Right atrium auricular region (tissue), 2 donors: ENCODE data around the gene L1TD1. TPM values are rescaled to one million over a fixed set of nuclear protein-coding genes. Genes with fewer than 3 reads are reported as not detected.
"Not testable (repeated sequence)": the region's sequence is repeated elsewhere in the genome, so short reads cannot be mapped to it uniquely, and the experiment has no call there.

Experiments used
- DNase-seq: peaks from one replicate; pipeline ENCODE4 v3.0.0-alpha.2; 2019; ENCODE audit warnings: low spot score
- H3K27ac ChIP-seq, 2 donors: fragments of 200-600 bp; sonication (generic); 1 replicate in 1 of 2; 2 replicates in 1 of 2; pipeline ENCODE4 v1.5.1; 2016 to 2019
- H3K27me3 ChIP-seq, 2 donors: fragments of 200-600 bp; sonication (generic); one replicate each; pipeline versions ENCODE4 v1.5.1 to v1.6.0; 2017 to 2019
- H3K36me3 ChIP-seq: fragments of 200-600 bp; sonication (generic); one replicate; pipeline ENCODE4 v1.5.1; 2016
- H3K4me1 ChIP-seq, 2 donors: fragments of 200-600 bp; sonication (generic); one replicate each; pipeline versions ENCODE4 v1.5.1 to v1.6.0; 2017 to 2019
- H3K4me3 ChIP-seq, 2 donors: fragments of 200-600 bp; sonication (generic); 1 replicate in 1 of 2; 2 replicates in 1 of 2; pipeline ENCODE4 v1.5.1; 2017 to 2019; ENCODE audit warnings: mild to moderate bottlenecking in 1 of 2, moderate library complexity in 1 of 2
- H3K9me3 ChIP-seq, 2 donors: fragments of 200-600 bp; sonication (generic); one replicate each; pipeline ENCODE4 v1.5.1; 2019
- total RNA-seq, 2 donors: library from RNA; depleted of rRNA; stranded (reverse); fragments of >200 nt; gene quantifications; one replicate each; pipeline ENCODE4 v1.1.0, GENCODE V29; 2016
- TF ChIP-seq, protein P1 (sequence below), 2 donors: fragments of 200-600 bp; sonication (generic); IDR thresholded peaks; one replicate each; pipeline ENCODE4 v1.5.1; 2019; ENCODE audit warnings: antibody characterized with exemption in 2 of 2

Gene L1TD1
- total RNA-seq, 2 donors from 2014 or later: not detected

DNA sequence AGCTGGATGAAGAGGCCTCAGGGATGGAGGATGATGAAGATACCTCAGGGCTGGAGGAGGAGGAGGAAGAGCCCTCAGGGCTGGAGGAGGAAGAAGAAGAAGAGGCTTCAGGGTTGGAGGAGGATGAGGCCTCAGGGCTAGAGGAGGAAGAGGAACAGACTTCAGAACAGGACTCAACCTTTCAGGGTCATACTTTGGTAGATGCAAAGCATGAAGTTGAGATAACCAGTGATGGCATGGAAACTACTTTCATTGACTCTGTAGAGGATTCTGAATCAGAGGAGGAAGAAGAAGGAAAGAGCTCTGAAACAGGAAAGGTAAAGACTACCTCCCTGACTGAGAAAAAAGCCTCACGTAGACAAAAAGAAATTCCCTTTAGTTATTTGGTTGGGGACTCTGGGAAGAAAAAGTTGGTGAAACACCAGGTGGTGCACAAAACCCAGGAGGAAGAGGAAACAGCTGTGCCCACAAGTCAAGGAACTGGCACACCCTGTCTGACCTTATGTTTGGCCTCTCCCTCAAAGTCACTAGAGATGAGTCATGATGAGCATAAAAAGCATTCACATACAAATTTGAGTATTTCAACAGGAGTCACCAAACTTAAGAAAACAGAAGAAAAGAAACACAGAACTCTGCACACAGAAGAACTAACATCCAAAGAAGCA lies 15.4 kb downstream of the L1TD1 start:
- TF ChIP-seq, protein P1, sequence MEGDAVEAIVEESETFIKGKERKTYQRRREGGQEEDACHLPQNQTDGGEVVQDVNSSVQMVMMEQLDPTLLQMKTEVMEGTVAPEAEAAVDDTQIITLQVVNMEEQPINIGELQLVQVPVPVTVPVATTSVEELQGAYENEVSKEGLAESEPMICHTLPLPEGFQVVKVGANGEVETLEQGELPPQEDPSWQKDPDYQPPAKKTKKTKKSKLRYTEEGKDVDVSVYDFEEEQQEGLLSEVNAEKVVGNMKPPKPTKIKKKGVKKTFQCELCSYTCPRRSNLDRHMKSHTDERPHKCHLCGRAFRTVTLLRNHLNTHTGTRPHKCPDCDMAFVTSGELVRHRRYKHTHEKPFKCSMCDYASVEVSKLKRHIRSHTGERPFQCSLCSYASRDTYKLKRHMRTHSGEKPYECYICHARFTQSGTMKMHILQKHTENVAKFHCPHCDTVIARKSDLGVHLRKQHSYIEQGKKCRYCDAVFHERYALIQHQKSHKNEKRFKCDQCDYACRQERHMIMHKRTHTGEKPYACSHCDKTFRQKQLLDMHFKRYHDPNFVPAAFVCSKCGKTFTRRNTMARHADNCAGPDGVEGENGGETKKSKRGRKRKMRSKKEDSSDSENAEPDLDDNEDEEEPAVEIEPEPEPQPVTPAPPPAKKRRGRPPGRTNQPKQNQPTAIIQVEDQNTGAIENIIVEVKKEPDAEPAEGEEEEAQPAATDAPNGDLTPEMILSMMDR (IDR thresholded peaks at IDR 0.05): no peak
- no peak for DNase-seq
- no peak overlapping the region for H3K27ac ChIP-seq

DNA sequence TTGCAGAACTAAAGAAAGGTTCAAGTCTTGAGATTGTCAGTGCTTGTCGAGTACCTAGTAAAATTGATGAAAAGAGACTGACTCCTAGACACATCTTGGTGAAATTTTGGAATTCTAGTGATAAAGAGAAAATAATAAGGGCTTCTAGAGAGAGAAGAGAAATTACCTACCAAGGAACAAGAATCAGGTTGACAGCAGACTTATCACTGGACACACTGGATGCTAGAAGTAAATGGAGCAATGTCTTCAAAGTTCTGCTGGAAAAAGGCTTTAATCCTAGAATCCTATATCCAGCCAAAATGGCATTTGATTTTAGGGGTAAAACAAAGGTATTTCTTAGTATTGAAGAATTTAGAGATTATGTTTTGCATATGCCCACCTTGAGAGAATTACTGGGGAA lies 16.3 kb downstream of the L1TD1 start:
- Histone ChIP-seq H3K27me3 (no peaks in the 10 kb centered on the region), H3K27ac (no peak overlapping the region), H3K4me3 (no peak overlapping the region), H3K9me3 (peaks cover 4 to 11% of the 10 kb centered on the region in 2 donors), H3K4me1 (no peaks in the 10 kb centered on the region), H3K36me3 (no peaks in the 10 kb centered on the region)
- no peak for DNase-seq
- TF ChIP-seq, protein P1 (IDR thresholded peaks at IDR 0.05): no peak

More for the DNA sequence above, 15.4 kb downstream of the L1TD1 start:
- no peaks in the 10 kb centered on the region for H3K4me1 ChIP-seq
- H3K9me3 ChIP-seq: peaks cover 4 to 11% of the 10 kb centered on the region in 2 donors
- no peaks in the 10 kb centered on the region for H3K36me3 ChIP-seq
- no peak overlapping the region for H3K4me3 ChIP-seq
- H3K27me3 ChIP-seq: no peaks in the 10 kb centered on the region

DNA sequence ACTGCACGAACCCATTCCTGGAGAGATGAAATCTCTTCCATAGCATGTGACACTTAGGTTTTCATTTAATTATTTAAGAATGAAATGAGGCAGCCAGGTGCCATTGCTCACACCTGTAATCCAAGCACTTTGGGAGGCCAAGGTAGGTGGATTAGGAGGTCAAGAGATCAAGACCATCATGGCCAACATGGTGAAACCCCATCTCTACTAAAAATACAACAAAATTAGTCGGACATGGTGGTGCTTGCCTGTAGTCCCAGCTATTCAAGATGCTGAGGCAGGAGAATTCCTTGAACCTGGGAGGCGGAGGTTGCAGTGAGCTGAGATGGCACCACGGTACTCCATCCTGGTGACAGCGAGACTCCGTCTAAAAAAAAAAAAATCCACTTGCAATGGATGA lies 17.8 kb downstream of the L1TD1 start:
- no peak for DNase-seq
- no peak overlapping the region for H3K4me3 ChIP-seq
- H3K9me3 ChIP-seq: peaks cover 4 to 11% of the 10 kb centered on the region in 2 donors
- no peaks in the 10 kb centered on the region for H3K27me3 ChIP-seq
- TF ChIP-seq, protein P1 (IDR thresholded peaks at IDR 0.05): no peak
- no peak overlapping the region for H3K27ac ChIP-seq
- H3K4me1 ChIP-seq: no peaks in the 10 kb centered on the region
- no peaks in the 10 kb centered on the region for H3K36me3 ChIP-seq

DNA sequence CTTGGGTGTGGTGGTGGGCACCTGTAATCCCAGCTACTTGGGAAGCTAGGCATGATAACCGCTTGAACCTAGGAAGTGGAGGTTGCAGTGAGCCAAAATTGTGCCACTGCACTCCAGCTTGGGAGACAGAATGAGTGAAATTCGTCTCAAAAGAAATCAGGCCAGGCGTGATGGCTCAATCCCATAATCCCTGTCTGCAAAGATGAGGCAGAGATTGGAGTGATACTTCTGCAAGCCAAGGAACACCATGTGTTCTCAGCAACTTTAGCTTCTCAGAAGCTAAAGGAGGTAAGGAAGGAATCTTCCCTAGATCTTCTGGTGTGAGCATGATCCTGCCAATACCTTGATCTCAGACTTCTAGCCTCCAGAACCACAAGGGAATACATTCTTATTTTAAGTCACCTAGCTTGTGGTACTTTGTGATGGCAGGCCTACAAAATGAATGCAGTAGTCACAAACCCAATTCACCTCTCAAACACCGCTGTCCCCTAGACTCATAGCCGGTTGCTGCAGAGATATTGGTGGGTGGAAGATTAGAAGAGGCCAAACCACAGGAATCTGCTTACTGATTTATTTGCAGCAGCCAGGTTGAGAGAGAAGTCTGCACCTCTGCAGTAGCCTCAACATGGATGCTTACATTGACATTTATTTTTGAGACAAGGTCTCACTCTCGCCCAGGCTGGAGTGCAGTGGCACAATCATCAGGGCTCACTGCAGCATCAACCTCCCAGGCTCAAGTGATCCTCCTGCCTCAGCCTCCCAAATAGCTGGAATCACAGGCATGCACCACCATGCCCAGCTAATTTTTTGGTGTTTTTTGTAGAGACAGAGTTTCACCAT lies 18.6 kb downstream of the L1TD1 start:
- DNase-seq: no peak
- H3K4me1 ChIP-seq: no peaks in the 10 kb centered on the region
- no peaks in the 10 kb centered on the region for H3K36me3 ChIP-seq
- no peak overlapping the region for H3K27ac ChIP-seq
- peaks cover 4 to 11% of the 10 kb centered on the region in 2 donors for H3K9me3 ChIP-seq
- TF ChIP-seq, protein P1 (IDR thresholded peaks at IDR 0.05): no peak
- no peak overlapping the region for H3K4me3 ChIP-seq
- H3K27me3 ChIP-seq: no peaks in the 10 kb centered on the region

DNA sequence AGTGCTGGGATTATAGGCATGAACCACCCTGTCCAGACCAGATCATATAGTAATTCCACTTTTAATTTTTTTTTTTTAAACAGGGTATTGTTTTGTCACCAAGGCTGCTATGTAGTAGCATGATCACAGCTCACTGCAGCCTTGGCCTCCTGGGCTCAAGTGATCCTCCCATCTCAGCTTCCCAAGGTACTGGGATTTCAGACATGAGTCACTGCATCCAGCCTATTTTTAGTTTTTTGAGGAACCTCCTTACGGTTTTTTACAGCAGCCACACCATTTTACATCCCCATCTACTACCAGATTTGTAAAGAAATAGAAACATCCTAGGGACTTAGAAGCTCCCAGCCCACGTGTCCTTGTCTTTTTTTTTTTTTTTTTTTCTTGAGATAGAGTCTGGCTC lies 24.0 kb downstream of the L1TD1 start:
- Histone ChIP-seq H3K9me3 (no peaks in the 10 kb centered on the region), H3K4me1 (no peaks in the 10 kb centered on the region), H3K27ac (no peak overlapping the region), H3K27me3 (no peaks in the 10 kb centered on the region), H3K4me3 (no peak overlapping the region), H3K36me3 (no peaks in the 10 kb centered on the region)
- TF ChIP-seq, protein P1 (IDR thresholded peaks at IDR 0.05): no peak
- DNase-seq: no peak

DNA sequence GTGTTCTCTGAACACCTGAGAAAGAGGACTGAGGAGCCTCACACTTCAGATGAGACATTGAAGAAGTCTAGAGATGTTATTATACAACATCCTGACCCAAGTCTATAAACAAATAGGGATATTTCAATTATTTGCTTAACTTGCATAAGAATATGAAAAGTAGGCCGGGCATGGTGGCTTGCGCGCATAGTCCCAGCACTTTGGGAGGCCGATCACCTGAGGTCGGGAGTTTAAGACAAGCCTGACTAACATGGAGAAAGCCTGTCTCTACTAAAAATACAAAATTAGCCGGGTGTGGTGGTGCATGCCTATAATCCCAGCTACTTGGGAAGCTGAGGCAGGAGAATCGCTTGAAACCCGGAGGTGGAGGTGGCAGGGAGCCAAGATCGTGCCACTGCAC lies 25.8 kb downstream of the L1TD1 start:
- H3K9me3 ChIP-seq, H3K27me3 ChIP-seq, H3K4me1 ChIP-seq, H3K36me3 ChIP-seq, H3K4me3 ChIP-seq, H3K27ac ChIP-seq, DNase-seq: not testable (repeated sequence)
